ENCODE measurements around the gene TMEM214. TPM values are rescaled to one million over a fixed set of nuclear protein-coding genes. Genes with fewer than 3 reads are reported as not detected.

TMEM214 gene
- total RNA-seq, 4 donors from 2014 or later = 35.5 to 95.4 (median 49.0) TPM

GRCh38 chr2:26993768-26994167, 39.0 kb upstream of the TMEM214 start:
- TF ChIP-seq CTCF (IDR thresholded peaks at IDR 0.05; ENCODE audit: low read depth) = no peak

GRCh38 chr2:26994983-26995382, 37.8 kb upstream of the TMEM214 start:
- no peak for TF ChIP-seq CTCF (IDR thresholded peaks at IDR 0.05; ENCODE audit: low read depth)

GRCh38 chr2:26997394-26997793, 35.4 kb upstream of the TMEM214 start:
- TF ChIP-seq CTCF (IDR thresholded peaks at IDR 0.05; ENCODE audit: low read depth) = no peak

- no peak for TF ChIP-seq CTCF (IDR thresholded peaks at IDR 0.05; ENCODE audit: low read depth)
Observed at GRCh38 chr2:26998323-26998722, 34.4 kb upstream of the TMEM214 start.

- no peak for TF ChIP-seq CTCF (IDR thresholded peaks at IDR 0.05; ENCODE audit: low read depth)
Observed at GRCh38 chr2:27000228-27000627, 32.5 kb upstream of the TMEM214 start.

GRCh38 chr2:27000995-27001394, 31.8 kb upstream of the TMEM214 start:
- no peak for TF ChIP-seq CTCF (IDR thresholded peaks at IDR 0.05; ENCODE audit: low read depth)

- TF ChIP-seq CTCF (IDR thresholded peaks at IDR 0.05; ENCODE audit: low read depth) = no peak
Observed at GRCh38 chr2:27001950-27002349, 30.8 kb upstream of the TMEM214 start.
